Activated CD4-positive, alpha-beta T cell treated with anti-CD3 and anti-CD28 coated beads, Interleukin-2, amount 50 U/mL, for 4 hours (primary cell): ENCODE measurements around the gene C11orf86.
"Not testable (repeated sequence)": the region's sequence is repeated elsewhere in the genome, so short reads cannot be mapped to it uniquely, and the experiment has no call there.

Experiments
- DNase-seq, 2 experiments: peaks; one replicate each; pipeline ENCODE4 v3.0.0-alpha.2; 2020

The C11orf86 gene, protein sequence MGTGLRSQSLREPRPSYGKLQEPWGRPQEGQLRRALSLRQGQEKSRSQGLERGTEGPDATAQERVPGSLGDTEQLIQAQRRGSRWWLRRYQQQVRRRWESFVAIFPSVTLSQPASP

DNA sequence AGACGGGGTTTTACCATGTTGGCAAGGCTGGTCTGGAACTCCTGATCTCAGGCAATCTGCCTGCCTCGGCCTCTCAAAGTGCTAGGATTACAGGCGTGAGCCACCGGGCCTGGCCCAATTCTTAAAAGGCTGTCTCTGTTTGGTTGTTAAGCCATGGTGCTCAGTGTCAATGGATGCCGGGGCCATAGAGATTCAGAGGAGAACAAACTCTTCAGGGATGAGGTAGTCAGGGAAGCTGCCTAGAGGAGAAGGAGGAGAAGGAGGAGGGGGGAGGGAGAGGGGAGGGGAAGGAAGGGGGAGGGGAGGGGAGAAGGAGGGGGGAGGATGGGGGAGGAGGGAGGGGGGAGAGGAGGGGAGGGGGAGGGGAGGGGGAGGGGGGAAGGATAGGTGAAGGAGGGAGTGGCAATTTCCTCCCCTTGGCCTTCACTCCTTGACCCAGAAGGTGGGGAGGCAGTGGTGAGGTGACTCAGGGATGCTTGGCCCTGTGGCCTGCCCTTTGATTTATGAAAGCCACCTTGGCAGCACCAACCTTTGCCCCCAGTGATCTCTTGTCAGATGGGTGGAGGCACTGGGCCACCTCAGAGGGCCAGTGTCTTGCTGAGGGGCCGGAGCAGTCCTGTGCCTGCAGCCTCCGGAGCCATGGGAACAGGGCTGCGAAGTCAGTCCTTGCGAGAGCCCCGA is at the start of gene C11orf86:
C11orf86 (plus strand) TSS at position 581 of the 681 bp plus-strand sequence; CDS start at position 640, 59 bp downstream.
- no peak for DNase-seq

DNA sequence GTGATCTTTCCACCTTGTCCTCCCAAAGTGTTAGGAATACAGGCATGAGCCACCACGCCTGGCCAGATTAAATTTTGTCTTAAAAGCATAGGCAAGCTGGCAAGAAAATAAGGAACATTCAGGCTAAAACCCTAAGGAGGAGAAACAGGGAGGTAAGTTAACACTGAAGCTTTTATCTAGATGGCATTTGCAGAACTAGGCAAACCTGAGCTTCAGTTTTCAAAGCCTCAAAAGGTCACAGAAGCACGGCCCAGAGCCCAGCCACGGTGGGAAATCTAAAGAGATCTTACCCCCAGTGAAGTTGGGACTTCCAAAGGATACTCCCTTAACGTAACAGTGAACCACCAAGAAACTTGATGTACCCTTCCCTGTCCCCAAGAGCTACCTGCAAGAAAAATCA is 45.4 kb upstream of the C11orf86 start:
- no peak for DNase-seq

GRCh38 chr11:66932543-66932942 is 42.6 kb upstream of the C11orf86 start:
- no peak for DNase-seq

GRCh38 chr11:66933531-66933930 is 41.6 kb upstream of the C11orf86 start:
- DNase-seq: no peak

- DNase-seq: no peak
Observed at GRCh38 chr11:66934950-66935779, 39.9 kb upstream of the C11orf86 start.

GRCh38 chr11:66936311-66936711 is 38.8 kb upstream of the C11orf86 start:
- no peak for DNase-seq

- no peak for DNase-seq
Observed at GRCh38 chr11:66937193-66937733, 37.8 kb upstream of the C11orf86 start.

- no peak for DNase-seq
Observed at GRCh38 chr11:66938582-66939135, 36.4 kb upstream of the C11orf86 start.

GRCh38 chr11:66950112-66950535 is 25.0 kb upstream of the C11orf86 start:
- DNase-seq: peak; percentile 7 to 17

GRCh38 chr11:66951135-66951534 is 24.0 kb upstream of the C11orf86 start:
- DNase-seq: no peak

DNA sequence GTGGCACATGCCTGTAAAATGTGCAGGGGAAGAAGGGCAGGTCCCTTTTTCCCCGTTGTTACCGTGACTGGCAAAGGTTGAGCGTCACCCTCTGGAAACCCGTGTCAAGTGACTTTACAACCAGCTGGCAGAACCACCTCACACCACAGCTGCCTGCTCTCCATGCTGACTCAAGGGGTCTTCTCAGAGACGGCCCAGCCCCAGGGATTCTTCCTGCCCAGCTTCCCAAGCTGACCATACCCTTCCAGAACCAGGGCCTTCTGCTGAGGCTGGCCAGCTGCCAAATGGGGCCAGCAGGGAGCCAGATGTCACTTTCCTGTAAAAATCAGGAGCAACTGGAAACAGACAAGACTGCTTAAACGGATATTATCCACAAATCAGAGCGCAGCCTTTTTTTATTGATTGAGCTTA is 23.2 kb upstream of the C11orf86 start:
- no peak for DNase-seq

DNA sequence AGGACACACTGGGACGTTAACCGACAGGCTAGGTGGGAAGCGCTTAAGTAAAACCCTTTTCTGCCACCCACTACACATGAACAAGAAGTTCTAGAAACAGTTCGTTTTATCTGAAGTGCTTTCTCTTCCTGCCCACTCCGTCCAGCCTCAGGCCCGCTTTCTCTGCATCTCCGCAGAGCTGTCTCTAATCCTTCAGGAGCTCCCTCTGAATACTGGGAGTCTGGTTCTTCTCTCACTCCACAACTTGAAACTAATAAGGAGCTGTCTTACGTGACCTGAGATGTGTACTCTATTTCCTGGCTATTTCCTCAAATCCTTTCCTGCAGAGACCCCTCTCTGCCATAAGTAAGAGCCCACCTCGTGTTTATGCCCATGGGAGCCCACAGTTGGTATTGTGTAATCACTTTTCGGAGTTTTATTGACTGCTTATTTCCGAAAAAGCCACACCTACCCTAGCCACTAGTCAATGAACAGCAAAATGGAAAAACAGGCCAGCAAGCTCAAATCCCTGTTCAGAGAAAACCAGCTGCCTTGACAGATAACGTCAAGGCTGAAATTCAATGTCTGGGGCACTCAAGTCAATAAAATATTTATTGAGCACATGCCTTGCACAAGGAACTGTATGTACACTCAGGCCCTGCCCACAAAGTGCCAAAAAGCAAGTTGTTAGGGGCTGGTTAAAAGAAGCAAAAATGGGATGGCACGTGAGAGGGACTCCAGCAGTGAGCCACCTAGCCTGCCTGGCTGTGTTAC is 21.8 kb upstream of the C11orf86 start:
- DNase-seq: no peak

GRCh38 chr11:66956689-66957290 is 18.3 kb upstream of the C11orf86 start:
- DNase-seq: no peak

- DNase-seq: no peak
Observed at GRCh38 chr11:66957971-66958231, 17.2 kb upstream of the C11orf86 start.

- peak; percentile 96 to 97 for DNase-seq
Observed at GRCh38 chr11:66958232-66958955, 16.7 kb upstream of the C11orf86 start, which contains the start of gene PC. Gene PC (minus strand): TSS chr11:66958383. CDS start chr11:66872159, 86,224 bp downstream.

DNA sequence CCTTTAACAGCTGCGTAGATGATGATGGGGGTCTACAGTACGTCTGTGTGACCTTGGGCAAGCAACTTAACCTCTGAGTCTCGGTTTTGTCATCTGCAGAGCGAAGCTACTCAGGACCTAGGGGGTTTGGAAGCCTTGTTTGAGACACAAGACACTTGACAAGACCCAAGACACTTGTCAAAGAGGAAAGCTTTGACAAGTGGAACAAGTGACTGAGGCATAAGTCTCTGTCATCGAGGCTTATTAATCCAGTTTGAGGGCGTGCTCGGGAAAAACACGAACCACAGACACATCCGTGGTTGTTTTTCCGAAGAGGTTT is 16.2 kb upstream of the C11orf86 start:
- peak in 1 of 2 experiments; percentile 6 for DNase-seq

DNA sequence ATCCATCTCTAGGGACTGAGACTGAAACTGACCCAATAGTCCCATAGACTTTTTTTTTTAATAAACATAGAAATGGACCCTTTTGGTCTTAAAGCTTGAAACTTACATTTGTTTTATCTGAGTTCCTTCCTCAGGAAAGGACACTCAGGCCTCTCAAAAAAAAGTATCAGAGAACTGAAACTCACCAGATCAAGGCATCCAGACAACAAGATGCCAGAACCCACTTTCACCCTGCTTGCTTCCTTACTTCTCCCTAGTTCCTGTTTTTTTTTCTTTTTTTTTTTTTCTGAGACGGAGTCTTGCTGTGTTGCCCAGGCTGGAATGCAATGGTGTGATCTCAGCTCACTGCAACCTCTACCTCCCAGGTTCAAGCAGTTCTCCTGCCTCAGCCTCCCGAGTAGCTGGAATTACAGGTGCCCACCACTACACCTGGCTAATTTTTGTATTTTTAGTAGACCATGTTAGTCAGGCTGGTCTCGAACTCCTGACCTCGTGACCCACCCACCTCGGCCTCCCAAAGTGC is 13.4 kb upstream of the C11orf86 start:
- DNase-seq: not testable (repeated sequence)

GRCh38 chr11:66962247-66962646 is 12.9 kb upstream of the C11orf86 start:
- DNase-seq: no peak

- no peak for DNase-seq
Observed at GRCh38 chr11:66962801-66963200, 12.3 kb upstream of the C11orf86 start.

DNA sequence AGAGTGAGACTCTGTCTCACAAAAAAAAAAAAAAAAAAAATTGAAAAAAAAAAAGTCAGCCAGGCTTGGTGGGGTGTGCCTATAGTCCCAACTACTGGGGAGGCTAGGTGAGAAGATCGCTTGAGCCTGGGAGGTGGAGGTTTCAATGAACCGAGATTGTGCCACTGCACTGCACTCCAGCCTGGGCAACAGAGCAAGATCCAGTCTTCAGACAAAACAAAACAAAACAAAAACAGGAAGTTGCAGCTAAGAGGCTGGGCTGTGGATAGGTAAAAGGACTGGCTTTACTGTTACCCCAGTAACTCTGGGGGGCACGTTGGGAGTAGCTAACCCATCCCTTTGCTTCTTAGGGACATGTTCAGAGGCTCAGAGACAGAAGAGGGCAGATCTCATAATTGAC is 10.6 kb upstream of the C11orf86 start:
- DNase-seq: no peak

DNA sequence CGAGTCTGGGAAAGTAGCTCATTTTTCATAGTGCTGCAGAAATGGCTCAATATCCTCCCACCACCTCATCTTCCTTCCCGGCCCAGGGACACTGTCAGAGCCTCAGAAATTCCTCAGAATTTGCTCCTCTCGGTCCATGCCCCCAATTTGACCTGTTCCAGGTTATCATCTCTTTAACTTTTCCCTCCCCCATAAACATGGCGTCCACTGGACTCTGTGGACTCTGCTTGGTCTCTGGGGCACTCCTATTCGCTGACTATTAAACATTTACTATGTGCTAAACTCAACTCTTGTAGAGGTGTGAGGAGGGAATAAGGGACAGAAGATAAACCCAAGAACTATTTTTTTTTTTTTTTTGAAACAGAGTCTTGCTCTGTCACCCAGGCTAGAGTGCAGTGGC is 8.8 kb upstream of the C11orf86 start:
- DNase-seq: no peak
